ENCODE data around the gene RAB27A. TPM values are rescaled to one million over a fixed set of nuclear protein-coding genes. Genes with fewer than 3 reads are reported as not detected.

RAB27A gene
- total RNA-seq, 4 donors from 2014 or later = 1.1 to 3.2 (median 1.8) TPM

Other genes with a start within 250 kb of the RAB27A start
- gene RSL24D1, start 92.9 kb downstream of the RAB27A start, total RNA-seq = 10 to 100 TPM; 36.8 to 53.3 (median 52.0) TPM
- 10 to 100 TPM in 2 of 4 donors, 1 to 10 TPM in 2; 5.7 to 11.8 (median 9.7) TPM for gene PIGBOS1, start 29.3 kb upstream of the RAB27A start, total RNA-seq
- 10 to 100 TPM in 2 of 4 donors, 1 to 10 TPM in 2; 1.2 to 22.9 (median 5.7) TPM for gene PIGB, start 29.4 kb upstream of the RAB27A start, total RNA-seq
- 100 to 1,000 TPM in 2 of 4 donors, 10 to 100 TPM in 2; 61.6 to 142 (median 103) TPM for gene CCPG1, start 118.5 kb upstream of the RAB27A start, total RNA-seq
- 10 to 100 TPM in 1 of 4 donors, 1 to 10 TPM in 3; 5.1 to 11.8 (median 6.0) TPM for gene PIERCE2, start 118.7 kb upstream of the RAB27A start, total RNA-seq
- 1 to 10 TPM in 2 of 4 donors, under 1 TPM in 1, not detected in 1; 0.38 to 2.4 (median 1.5) TPM for gene DNAAF4, start 218.4 kb upstream of the RAB27A start, total RNA-seq

Measured in gastrocnemius medialis (tissue), 4 donors.